HTR-8/SVneo (cell line): Measurements from ENCODE around the gene CDK6.

Experiments
- DNase-seq: peaks from one replicate; pipeline ENCODE4 v3.0.0; 2011; ENCODE audit warnings: low spot score, mixed read lengths; ENCODE audit not compliant: insufficient read length
- FAIRE-seq: peaks from 2 replicates; lab custom pipeline; 2011; peaks lifted over from hg19 to GRCh38; lab: Jason Lieb, UNC

CDK6 gene

DNA sequence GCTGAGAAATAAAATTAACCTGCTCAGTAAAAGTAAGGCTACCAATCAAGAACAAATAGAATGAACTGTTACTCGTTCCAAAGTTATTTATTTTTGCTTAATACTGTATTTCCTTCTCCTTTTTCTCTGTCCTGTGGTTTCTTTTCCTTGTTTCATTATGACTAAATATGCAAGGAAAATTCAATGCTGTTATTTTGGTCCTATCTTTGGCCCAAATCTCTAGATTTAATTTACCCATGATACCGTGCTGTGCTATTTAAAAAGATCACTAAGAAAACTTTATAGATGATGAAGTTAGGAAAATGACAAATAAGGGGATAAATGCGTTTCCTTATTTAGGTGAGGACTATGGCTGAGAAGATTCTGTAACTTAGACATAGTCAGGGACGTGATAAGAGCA is 200.8 kb downstream of the CDK6 start:
- DNase-seq (no peak), FAIRE-seq (no peak)

DNA sequence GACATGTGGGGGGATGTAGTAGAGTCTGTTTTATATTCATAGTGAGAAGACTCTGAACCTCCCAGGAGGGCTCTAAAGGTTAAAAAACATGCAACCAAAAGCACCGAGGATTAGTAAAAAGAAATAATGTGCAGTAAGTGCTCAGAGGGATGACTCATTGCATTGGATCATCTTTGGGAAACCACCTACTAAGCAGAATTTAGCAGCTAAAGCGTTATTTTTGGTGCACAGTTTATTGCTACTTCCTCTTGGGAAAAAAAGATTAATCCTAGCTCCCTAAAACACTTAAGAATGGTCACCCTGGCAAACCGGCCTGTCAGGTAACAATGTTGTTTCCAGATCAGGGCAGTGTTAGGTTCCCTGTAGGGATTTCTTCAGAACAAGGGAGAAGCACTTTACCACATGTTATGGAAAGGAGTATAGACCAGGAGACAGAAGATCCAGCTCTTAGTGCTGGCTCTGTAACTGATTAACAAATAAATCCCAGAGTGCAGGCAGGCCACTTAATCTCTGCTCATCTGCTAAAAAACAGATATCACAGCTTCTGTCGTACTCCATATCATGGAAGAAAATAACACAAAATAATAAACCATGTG is 201.4 kb downstream of the CDK6 start:
- DNase-seq (no peak), FAIRE-seq (no peak)

DNA sequence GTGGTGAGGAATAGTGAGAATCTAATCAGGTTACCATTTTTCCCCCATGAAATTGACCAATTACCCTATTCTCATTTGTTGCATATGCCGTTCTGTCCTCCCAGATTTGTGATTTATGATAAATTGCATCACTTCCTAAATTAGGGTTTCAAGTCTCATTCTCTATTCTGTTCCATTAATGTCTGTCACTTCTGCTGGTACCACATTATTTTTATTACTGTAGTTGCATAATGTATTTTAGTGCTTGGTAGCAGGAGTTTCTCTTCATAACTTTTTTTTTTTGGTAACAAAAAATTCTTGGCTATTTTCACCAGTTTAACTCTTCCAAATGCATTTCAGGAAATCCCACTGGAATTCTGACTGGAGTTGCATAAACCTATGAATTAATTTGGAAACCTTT is 202.2 kb downstream of the CDK6 start:
- FAIRE-seq (no peak), DNase-seq (no peak)

DNA sequence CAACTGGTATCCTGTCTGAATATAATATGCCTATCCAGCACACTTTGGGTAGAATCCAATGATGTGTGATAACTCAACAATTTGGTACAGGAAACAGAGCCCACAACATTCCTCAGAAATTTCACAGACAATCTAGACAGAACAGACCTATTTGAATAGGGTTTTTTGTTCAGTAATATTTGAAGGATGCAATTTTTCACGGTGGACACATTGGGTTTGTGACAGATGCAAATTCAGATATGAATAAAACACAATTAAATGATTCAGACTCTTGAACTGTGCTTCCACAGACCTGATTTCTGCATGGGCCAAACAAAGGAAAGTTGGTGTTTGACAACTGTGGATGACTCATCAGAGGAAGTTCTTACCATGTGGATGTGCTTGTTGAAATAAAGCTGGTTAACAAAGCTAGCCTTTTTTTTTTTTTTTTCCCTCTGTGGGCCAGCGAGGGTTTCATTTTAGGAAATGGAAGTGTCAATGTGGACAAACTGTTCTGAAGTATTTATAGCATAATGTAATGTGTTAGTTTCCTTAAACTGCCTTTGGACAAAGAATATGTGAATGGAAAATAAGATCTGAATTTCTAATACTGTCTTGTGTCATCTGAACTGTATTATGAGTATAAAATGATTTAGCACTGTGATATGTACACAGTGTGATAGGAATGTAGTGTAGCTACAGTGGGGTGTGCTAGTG is 203.0 kb downstream of the CDK6 start:
- DNase-seq (no peak), FAIRE-seq (no peak)

DNA sequence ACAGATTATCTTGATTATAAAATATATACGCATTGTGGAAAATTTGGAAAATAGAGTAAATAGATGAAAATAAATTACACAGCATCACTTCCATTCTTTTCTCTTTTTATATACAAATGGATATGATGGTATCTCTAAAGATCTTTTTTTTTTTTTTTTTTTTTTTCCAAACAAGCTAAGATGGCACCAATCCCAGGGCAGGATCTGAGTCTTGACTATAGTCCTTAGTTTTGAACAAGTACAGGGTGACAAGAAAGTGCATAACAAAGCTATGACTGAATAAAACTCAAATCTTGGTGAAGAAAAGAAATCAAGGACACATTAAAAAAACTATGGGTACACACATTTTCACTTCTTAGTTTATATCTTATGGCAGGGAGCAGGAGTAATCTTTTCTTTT is 203.6 kb downstream of the CDK6 start:
- DNase-seq, result no peak
- no peak for FAIRE-seq

DNA sequence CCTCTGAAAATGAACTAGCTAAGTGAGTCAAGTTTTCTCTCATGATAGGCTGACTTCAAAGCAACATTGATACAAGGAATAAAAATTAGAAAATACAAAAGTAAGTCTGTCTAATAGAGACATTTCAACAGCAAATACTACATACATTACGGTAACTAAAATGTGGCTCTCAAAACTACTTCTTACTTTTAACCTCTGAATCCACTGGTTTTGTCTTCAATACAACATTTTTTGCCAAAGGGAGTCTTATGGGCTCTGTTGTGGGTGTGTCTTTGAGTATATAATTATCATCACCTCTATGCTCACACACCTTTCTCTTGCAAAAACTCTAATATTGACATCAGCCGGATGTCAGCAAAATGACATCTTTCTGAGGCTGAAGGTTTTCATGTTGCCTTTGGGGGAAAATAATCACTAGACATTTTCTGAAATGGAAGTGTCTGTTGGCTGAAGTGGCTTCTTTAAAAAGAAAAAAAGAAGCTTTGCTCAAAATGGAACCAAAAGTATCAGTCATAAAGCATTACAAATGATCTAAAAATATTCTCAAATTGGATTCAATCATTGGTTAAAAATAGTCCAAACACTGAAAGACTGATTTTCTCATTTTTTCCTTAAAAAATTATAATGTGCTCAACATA is 204.4 kb downstream of the CDK6 start:
- FAIRE-seq (no peak), DNase-seq (no peak)

DNA sequence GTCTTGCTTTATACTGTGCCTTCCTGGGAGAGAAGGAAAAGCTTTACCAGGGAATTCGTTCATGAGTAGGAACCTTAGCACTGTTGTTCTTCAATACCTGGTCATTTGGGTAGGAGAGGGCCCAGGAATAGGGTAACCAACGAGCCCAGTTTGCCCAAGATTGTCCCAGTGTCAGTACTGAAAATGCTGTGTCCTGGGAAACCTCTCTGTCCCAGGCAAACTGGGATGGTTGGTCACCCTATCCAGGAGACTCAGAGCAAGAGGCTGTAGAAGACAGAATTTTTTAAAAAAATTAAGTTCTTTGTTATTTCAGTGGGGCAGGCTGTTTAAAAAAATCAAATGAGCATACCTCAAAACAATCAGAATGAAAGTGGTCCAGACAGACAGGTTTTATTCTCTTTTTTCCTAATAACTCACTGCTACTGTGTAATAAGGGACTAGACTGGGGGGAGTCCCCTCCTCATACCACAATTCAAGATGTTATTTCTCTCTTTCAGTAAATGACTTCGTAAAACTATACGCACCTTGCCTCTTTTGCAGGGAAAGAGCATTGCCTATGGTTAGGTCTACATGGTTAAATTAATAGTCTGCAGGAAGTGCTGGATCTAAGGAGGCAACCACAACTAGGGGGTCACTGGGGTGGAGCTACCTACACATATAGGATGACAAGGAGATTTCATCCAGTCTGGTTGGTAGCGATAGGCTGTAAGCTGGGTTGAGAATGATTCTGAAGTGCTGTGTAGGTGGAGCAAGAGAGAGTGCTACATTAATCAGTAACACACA is 205.1 kb downstream of the CDK6 start:
- no peak for FAIRE-seq

DNA sequence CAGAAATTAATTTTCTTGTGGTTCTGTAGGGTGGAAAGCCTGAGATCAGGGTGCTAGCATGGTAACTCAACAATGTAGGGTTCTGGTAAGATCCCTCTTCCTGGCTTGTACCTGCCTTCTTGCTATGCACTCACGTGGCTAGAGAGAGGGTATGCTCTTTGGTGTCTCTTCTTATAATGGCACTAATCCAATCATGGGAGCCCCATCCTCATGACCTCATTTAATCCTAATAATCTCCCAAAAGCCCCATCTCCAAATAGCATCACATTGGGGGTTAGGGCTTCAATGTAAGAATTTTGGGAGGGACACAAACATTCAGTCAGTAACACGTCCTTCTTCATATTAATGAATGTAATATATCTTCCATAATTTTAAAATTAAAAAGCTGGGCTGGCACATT is 206.6 kb downstream of the CDK6 start:
- DNase-seq (no peak), FAIRE-seq (no peak)

More for the DNA sequence above, 205.1 kb downstream of the CDK6 start:
- DNase-seq, result no peak

DNA sequence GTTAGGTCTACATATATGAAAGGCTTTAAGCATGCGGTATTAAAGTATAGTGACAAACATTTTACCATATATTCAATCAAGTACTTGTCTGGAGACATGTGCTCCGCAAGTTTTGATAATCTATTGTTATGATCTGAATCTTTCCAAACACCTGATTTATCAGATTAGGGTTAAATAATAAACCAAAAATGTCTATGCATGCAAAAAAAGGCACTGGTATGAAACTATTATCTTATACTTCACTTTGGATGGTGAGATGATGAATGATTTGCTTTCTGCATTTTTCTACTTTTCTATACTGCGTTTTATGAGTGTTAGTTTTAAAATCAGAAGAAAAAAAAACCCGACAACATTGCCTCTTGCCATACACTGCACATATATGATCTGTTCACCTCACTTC is 208.4 kb downstream of the CDK6 start:
- FAIRE-seq, result no peak

DNA sequence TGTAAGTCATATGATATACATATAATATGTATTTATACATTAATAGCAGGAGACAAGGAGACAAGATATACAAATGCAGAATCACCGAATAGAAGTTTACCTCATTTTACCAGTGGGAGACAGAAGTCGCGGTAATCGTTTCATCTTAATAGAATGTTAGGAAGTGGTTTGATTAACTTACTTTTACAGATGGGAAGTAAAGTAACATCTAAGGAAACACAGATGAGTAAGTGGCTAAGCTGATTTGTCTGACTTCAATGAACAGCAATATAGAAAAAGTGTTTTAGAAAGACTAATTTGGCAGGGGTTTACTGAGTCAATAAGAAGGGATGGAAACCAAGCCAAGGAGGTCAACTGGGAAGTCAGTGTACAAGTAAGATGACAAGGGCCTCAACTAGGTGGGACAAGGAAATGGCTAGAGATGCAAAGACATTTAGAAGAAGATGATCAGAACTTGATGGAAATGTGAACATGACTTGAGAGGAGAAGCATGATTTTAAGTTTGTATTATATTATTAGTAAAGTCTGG is 210.0 kb downstream of the CDK6 start:
- no peak for DNase-seq
- FAIRE-seq, result no peak

More for the DNA sequence above, 208.4 kb downstream of the CDK6 start:
- DNase-seq, result no peak

DNA sequence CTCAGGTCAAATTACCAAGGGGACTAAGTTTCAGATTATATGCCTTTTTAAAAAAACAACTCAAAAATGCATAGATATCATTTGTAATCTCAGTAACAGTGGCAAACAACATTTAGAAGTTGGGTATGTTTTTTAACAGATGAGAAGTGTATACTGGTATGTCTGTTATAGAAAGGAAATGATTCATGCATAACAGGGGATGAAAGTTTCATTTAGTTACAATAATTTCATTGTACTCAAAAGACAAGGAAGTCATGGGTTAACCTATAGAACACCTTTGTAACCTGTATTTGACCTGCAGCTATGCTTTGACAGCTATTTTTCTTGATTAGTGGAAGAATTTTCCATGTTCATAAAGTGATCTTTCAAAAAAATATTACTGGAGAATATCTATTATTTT is 210.8 kb downstream of the CDK6 start:
- DNase-seq (no peak), FAIRE-seq (no peak)

DNA sequence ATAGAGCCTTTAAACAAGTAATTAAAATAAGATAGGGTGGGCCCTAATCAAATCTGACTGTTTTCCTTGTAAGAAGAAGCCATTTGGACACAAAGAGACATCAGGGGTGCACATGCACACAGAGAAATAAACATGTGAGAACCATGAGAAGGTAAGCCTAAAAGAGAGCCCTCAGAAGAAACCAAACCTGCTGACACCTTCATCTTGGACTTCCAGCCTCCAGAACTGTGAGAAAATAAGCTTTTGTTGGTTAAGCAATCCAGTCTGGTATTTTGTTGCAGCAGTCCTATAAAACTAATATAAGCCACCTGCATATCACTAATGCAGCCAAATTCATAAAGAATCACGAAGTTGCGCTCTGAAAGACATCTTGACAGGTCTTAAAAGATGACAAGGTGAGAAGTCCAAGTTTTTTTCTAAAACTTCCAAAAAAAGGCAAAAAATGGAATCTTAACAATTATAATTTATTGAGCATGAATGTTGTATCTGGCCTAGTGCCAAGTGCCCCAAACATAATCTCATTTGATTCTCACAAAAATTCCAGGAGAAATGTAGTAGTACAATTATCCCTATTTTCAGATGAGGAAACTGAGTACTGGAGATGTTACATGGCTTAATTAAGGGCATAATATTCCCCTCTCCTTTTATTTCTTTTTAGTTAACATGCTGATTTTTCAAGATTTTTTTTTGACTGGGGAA is 211.9 kb downstream of the CDK6 start:
- no peak for DNase-seq
- no peak for FAIRE-seq

DNA sequence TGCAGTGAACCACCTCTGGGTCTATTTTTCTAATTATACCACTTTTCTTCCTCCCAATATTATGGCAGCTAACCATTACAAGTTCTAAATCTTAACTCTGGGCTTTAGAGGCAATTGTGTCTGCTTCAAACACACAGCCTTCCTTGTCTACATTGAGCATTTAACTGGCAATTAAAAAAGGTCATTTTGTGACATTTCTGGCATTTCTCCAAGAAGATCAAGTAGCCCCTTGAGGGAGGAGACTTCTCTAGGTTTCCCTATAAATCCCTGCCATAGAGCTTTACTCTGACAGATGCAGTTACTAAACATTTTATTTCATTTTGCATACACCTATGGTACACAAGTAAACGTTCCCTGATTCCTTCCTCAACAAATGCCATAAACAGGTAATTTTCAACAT is 212.8 kb downstream of the CDK6 start:
- FAIRE-seq (no peak), DNase-seq (no peak)

DNA sequence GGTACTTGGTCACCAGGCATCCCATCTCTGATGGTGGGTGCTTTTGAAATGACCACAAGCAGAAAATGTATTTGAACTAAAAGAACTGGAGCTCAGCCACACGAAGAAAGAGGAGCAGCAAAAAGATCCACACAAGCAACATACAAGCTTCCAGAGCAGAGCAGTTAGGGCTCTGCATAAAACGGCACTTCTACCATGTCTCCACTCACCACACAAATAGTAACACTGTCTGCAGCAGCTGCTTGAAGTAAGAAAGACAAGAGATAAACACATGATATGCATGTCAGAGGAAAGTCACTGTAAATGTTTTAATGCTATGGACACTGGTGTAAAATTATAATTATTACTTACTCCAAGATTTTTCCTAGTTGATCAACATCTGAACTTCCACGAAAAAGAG is 213.7 kb downstream of the CDK6 start:
- FAIRE-seq (no peak), DNase-seq (no peak)

DNA sequence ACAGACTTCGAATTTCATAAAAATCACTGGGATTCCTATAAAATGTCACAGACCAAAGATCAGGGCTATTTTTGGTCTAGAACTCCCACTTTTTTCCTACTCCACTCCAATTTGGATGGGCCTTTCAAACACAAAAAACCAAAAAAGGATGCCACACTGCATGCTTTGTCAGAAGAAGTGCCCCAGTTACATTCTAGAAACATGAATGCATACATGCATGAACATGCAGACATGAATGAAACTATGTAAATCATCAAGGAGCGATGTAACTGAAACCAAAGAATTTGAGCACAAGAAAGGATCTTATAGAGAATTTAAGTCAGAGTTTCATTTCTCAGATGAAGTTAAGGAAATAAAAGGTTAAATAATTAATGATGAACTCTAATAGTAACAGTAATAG is 214.3 kb downstream of the CDK6 start:
- DNase-seq (no peak), FAIRE-seq (no peak)

DNA sequence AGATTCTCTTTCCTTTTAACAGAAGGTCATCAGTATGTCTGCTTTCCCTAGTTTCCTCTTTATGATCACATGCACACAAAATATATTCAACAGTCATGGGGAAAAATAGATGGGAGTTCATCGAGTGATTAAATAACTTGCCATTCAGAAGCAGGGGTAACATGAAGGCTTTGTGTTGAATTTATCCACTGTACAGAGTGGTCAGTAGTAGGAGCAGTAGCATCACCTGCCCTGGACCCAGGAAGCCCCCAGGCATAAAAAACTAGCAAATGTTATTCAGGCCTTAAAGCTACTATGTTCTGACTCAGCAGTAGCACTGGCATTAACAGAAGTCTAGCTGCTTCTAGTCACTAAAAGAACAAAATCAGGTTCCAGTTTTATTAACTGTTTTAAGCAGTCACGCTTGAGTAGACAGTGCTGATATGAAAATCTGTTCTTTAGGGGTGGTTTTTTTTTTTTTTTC is 214.8 kb downstream of the CDK6 start:
- FAIRE-seq, result no peak
- DNase-seq, result no peak

DNA sequence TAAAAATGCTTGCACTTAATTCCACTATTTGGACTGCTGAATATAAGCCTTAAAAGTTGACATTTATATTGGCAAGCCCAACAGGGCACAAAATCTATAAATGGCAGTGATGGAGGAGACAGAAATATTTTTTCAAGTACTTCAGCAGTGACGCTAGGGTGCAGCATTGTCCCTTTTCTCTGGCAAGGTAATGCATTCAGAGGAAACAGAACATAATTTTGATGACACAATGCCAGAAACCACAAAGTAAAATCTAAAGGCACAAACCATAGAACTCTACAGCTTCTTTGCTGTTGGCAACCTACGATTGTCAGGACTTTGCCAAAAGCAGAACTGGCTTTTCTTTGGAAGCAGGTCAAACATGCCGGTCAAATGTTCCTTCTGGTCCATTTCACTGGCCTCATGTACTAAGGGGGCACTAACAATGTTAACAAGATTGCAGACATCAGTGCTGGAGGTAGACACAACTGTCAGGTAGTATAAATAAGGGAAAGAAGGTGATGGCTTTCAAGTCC is 215.3 kb downstream of the CDK6 start:
- DNase-seq (no peak), FAIRE-seq (no peak)

DNA sequence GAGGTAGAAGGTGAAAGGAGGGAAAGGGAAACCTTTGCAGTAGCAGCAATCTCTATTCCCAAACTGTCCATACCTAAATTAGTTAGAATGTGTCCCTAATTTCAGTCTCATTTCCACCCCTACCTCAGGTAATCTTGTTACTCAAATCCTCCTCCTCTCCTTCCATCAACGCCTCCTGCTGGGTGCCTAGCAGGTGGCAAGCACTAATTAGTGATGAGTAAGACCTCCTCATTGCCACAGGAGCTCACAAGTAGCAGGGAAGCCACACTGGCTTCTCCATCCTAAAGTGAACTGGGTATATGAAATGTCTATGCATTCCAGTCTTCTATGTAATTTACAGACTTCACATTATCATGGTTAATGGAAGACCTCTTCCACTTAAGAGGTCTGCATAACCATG is 220.5 kb downstream of the CDK6 start:
- FAIRE-seq, result no peak

DNA sequence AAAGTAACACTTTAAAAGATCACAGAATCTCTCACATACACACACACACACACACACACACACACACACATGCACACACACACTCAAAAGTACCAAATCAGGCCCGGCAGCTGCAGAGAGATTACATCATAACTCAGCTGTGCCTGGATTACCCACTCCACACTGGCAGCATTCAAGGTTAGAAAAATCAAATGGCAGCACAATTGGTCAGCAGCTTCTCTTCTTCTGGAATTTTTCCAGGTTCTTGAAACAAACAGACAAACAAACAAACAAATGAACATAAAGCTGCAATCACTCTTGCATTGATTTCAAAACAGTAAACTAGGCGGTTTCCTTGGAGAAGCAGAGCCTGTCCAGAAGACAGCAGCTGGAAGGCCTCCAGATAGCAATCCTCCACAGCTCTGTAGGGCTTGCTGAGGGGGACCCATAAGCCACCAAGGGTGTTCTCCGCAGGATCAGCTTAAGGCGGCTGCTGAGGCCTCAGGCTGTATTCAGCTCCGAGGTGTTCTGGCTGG is 221.7 kb downstream of the CDK6 start:
- DNase-seq (no peak), FAIRE-seq (no peak)

More for the DNA sequence above, 220.5 kb downstream of the CDK6 start:
- no peak for DNase-seq

DNA sequence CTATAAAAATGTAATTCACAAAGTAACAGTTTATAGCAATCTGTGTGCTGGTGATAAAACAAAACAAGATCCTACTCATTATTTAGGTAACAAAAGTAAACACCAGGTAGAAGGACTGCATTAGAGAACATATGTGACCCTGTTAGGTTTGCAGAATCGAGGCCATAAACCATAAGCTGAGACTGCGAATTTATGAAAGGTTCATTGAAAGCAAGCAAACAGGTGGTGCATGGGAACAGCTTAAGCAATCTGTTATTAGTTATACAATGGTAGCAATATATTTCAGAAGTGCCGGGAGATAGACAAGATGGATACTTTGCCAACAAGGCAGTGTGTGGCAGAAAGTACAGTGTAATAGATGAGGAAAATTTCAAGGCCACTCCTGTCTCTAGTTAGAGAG is 222.7 kb downstream of the CDK6 start:
- FAIRE-seq (no peak), DNase-seq (no peak)
